Measurements from ENCODE around the gene KRTAP9-1.
"Not testable (repeated sequence)": the region's sequence is repeated elsewhere in the genome, so short reads cannot be mapped to it uniquely, and the experiment has no call there.

Gene KRTAP9-1

DNA sequence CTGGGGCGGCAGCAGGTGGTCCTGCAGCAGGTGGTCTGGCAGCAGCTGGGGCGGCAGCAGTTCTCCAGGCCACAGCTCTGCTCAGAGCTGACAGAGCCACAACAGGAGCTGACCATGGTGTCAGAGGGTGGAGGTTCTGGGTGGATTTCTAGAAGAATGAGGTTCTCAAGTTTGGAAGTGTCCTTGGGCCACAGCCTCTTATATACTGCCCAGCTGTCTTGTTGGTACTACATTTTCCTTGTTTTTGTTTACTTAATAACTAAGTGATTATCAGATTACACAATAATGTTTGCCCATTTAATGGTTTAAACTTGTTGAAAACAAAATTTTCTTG lies 40.1 kb upstream of the KRTAP9-1 start, which contains the start of gene KRTAP4-5:
Gene KRTAP4-5 (minus strand): TSS at position 174 of the 334 bp plus-strand sequence. CDS start 58 bp downstream, at position 116.
- TF ChIP-seq, protein P1, sequence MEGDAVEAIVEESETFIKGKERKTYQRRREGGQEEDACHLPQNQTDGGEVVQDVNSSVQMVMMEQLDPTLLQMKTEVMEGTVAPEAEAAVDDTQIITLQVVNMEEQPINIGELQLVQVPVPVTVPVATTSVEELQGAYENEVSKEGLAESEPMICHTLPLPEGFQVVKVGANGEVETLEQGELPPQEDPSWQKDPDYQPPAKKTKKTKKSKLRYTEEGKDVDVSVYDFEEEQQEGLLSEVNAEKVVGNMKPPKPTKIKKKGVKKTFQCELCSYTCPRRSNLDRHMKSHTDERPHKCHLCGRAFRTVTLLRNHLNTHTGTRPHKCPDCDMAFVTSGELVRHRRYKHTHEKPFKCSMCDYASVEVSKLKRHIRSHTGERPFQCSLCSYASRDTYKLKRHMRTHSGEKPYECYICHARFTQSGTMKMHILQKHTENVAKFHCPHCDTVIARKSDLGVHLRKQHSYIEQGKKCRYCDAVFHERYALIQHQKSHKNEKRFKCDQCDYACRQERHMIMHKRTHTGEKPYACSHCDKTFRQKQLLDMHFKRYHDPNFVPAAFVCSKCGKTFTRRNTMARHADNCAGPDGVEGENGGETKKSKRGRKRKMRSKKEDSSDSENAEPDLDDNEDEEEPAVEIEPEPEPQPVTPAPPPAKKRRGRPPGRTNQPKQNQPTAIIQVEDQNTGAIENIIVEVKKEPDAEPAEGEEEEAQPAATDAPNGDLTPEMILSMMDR (IDR thresholded peaks at IDR 0.05; ENCODE audit: borderline replicate concordance, insufficient read depth, low read depth, low read length), result no peak
- H3K4me3 ChIP-seq (ENCODE audit: low read depth, low read length), result no peak within 1 kb of the TSS

DNA sequence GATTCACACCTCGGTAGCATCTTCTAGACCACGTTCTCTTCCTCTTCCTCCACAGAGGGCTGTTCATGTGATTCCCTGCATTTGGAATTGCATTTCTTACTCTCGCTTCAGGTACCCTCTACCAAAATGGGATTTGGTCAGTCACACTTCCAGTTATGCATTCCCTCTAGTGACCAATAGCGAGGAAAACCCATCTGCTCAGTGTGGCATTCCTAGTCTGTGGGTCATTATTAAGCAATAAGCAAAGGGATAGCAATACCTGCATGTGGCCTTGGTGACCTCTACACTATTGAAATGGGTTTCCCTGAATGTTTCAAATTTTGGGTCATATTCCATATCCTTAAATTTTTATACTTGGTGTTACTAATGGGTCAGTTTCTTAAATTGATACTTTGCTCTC lies 39.7 kb upstream of the KRTAP9-1 start:
- H3K4me3 ChIP-seq (ENCODE audit: low read depth, low read length), result no peak overlapping the region
- TF ChIP-seq, protein P1 (IDR thresholded peaks at IDR 0.05; ENCODE audit: borderline replicate concordance, insufficient read depth, low read depth, low read length), result no peak

DNA sequence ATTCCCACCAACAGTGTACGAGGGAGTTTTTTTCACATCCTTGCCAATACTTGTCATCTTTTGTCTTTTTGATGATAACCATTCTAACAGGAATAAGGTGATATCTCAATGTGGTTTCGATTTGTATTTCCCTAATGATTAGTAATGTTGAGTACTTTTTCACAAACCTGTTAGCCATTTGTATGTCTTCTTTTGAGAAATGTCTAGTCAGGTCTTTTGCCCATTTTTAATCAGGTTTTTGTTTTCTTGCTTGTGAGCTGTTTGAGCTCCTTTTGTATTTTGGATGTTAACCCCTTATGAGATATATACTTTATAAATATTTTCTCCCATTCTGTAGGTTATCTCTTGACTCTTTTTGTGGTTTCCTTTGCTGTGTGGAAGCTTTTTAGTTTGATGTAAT lies 38.2 kb upstream of the KRTAP9-1 start:
- TF ChIP-seq, protein P1 (IDR thresholded peaks at IDR 0.05; ENCODE audit: borderline replicate concordance, insufficient read depth, low read depth, low read length), result no peak
- no peak overlapping the region for H3K4me3 ChIP-seq (ENCODE audit: low read depth, low read length)

DNA sequence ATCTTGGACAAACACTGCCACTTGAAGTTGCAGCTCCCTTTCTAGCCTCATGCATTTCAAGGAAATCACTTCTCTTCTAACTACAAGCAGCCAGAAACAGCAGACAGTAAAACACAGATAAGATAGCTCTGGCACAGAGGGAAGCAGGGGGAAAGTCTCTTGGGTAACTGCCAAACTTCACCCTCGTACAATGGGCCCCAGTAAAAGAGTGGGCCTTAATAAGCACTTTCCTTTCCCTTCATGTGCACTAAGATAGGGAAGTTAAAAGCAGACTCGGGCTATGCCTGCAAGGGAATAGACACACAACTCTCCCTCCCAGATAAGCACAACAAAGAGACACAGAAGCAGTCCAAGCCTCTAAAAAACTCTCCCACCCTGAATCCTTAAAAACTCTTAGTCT lies 35.8 kb upstream of the KRTAP9-1 start:
- TF ChIP-seq, protein P1 (IDR thresholded peaks at IDR 0.05; ENCODE audit: borderline replicate concordance, insufficient read depth, low read depth, low read length), result no peak
- H3K4me3 ChIP-seq (ENCODE audit: low read depth, low read length), result no peak overlapping the region

DNA sequence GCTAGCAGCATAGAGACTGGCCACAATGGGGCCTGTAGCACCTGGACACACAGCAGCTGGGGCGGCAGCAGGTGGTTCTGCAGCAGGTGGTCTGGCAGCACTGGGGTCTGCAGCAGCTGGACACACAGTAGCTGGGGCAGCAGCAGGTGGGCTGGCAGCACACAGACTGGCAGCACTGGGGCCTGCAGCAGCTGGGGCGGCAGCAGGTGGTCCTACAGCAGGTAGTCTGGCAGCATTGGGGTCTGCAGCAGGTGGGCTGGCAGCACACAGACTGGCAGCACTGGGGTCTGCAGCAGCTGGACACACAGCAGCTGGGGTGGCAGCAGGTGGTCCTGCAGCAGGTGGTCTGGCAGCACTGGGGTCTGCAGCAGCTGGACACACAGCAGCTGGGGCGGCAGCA lies 29.5 kb upstream of the KRTAP9-1 start:
- H3K4me3 ChIP-seq (ENCODE audit: low read depth, low read length), result not testable (repeated sequence)

DNA sequence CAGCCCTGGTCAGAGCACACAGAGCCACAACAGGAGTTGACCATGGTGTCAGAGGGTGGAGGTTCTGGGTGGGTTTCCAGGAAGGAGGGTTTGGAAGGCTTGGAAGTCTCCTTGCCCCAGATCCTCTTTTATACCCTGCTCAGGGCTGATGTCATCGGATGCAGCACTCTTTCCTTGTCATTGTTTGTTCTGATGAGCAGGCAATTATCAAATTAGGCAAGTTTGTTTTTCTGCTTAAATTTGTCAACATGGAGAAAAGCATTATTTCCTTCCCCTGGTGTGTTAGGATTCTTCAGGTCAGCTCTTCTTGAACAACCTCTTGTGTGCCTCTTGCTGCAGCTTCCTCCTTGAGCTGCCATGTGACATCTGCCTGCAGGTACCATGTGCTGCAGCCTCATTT lies 29.0 kb upstream of the KRTAP9-1 start, which contains the start of gene KRTAP4-4:
Gene KRTAP4-4 (minus strand): TSS at position 101 of the 400 bp plus-strand sequence. CDS start 57 bp downstream, at position 44.
- TF ChIP-seq, protein P1 (IDR thresholded peaks at IDR 0.05; ENCODE audit: borderline replicate concordance, insufficient read depth, low read depth, low read length), result no peak
- no peak within 1 kb of the TSS for H3K4me3 ChIP-seq (ENCODE audit: low read depth, low read length)

DNA sequence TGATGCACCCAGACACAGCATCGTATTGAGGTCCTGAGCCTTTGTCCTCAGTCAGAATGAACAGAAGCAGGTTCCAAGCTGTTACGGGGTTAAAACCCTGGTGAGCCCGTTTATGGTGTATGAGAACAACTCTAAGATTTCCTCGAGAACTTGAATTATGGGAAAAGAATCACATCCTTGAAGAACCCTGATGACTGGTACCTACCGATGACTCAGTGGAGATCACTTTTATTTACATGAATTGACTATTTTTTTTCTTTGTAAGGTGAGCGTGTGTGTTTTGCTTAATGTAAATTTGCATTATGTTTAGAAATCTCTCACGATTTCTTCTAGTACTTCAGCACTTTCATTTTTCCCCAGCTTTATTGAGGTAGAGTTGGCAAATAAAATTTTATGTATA lies 25.9 kb upstream of the KRTAP9-1 start:
- no peak overlapping the region for H3K4me3 ChIP-seq (ENCODE audit: low read depth, low read length)
- TF ChIP-seq, protein P1 (IDR thresholded peaks at IDR 0.05; ENCODE audit: borderline replicate concordance, insufficient read depth, low read depth, low read length), result no peak

DNA sequence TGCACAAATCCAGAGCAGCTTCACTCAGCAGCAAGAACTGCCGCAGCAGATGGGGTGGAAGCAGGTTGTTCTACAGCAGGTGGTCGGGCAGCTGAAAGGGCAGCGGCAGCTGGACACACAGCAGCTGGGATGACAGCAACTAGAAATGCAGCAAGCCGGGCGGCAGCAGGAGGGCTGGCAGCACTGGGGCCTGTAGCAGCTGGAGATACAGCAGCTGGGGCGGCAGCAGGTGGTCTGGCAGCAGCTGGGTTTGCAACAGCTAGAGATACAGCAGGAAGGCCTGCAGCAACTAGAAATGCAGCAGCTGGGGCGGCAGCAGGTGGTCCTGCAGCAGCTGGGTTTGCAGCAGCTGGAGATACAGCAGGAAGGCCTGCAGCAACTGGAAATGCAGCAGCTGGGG lies 22.1 kb upstream of the KRTAP9-1 start:
- H3K4me3 ChIP-seq (ENCODE audit: low read depth, low read length), result no peak overlapping the region

More for the DNA sequence above, 22.1 kb upstream of the KRTAP9-1 start:
- TF ChIP-seq, protein P1 (IDR thresholded peaks at IDR 0.05; ENCODE audit: borderline replicate concordance, insufficient read depth, low read depth, low read length), result no peak

Measured in GM12875 (cell line).